ENCODE data around the gene KAZN. TPM values are rescaled to one million over a fixed set of nuclear protein-coding genes. Genes with fewer than 3 reads are reported as not detected.

KAZN gene
- polyA plus RNA-seq, 1 experiment = 5.5 TPM

DNA sequence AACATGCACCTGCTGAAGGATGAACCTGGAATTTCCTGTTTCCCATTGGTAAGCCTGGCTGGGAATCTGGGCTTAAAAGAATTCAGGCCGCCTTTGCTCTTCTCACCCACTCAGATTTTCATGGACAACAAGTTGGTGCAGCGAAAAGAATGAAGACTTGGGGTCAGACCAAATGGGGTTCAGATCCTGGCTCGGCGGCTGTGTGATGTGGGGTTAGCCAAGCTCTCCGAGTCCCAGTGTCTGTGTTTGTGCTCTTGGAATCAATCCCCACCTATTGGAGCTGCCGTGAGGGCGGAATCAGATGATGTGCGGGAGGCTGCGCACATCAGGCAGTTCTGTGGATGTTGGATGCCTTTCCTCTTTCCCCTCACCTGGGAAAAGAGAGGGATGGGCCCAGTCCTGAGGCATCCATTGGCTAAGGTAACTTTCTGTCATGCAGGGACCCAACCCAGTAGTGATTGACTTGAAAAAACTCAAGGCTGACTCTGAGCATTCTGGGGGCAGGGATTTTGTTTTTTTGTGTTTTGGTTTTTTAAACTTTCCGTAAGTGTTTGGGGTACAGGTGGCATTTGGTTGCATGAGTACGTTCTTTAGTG lies 228.3 kb downstream of the KAZN start:
- ChIA-PET CTCF (interaction anchor here (0.6 to 1.3 kb wide), 3 partner anchors 22 to 210 kb away, joined by 3 to 4 read pairs (median 3); no protein-coding TSS in a partner anchor), POLR2A (no interaction called here)
- no peaks in the 10 kb centered on the region for H3K27me3 ChIP-seq (ENCODE audit: control insufficient read depth, insufficient read depth, low read length)
- H3K4me3 ChIP-seq (ENCODE audit: low read depth, low read length) = no peak overlapping the region
- H3K36me3 ChIP-seq (ENCODE audit: control insufficient read depth, insufficient read depth, low read length) = no peaks in the 10 kb centered on the region
- no peak for DNase-seq (ENCODE audit: low read depth)
- TF ChIP-seq, protein P1, sequence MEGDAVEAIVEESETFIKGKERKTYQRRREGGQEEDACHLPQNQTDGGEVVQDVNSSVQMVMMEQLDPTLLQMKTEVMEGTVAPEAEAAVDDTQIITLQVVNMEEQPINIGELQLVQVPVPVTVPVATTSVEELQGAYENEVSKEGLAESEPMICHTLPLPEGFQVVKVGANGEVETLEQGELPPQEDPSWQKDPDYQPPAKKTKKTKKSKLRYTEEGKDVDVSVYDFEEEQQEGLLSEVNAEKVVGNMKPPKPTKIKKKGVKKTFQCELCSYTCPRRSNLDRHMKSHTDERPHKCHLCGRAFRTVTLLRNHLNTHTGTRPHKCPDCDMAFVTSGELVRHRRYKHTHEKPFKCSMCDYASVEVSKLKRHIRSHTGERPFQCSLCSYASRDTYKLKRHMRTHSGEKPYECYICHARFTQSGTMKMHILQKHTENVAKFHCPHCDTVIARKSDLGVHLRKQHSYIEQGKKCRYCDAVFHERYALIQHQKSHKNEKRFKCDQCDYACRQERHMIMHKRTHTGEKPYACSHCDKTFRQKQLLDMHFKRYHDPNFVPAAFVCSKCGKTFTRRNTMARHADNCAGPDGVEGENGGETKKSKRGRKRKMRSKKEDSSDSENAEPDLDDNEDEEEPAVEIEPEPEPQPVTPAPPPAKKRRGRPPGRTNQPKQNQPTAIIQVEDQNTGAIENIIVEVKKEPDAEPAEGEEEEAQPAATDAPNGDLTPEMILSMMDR (IDR thresholded peaks at IDR 0.05; ENCODE audit: insufficient read depth, low read depth, low read length) = no peak

- ChIA-PET CTCF (interaction anchor here (1.2 to 1.3 kb wide), 2 partner anchors 21 to 200 kb away, joined by 3 to 4 read pairs; no protein-coding TSS in a partner anchor), POLR2A (no interaction called here)
- Histone ChIP-seq H3K36me3 (ENCODE audit: control insufficient read depth, insufficient read depth, low read length) (no peaks in the 10 kb centered on the region), H3K27me3 (ENCODE audit: control insufficient read depth, insufficient read depth, low read length) (no peaks in the 10 kb centered on the region), H3K4me3 (ENCODE audit: low read depth, low read length) (no peak overlapping the region)
- TF ChIP-seq, protein P1 (IDR thresholded peaks at IDR 0.05; ENCODE audit: insufficient read depth, low read depth, low read length) = no peak
- DNase-seq (ENCODE audit: low read depth) = no peak
Measured at GRCh38 chr1:14827870-14828269, 229.4 kb downstream of the KAZN start.

- POLR2A ChIA-PET = no interaction called here
Measured at GRCh38 chr1:14828665-14829064, 230.2 kb downstream of the KAZN start.

GRCh38 chr1:14835725-14836124 lies 237.2 kb downstream of the KAZN start:
- H3K36me3 ChIP-seq (ENCODE audit: control insufficient read depth, insufficient read depth, low read length) = no peaks in the 10 kb centered on the region
- H3K4me3 ChIP-seq (ENCODE audit: low read depth, low read length) = no peak overlapping the region
- no peaks in the 10 kb centered on the region for H3K27me3 ChIP-seq (ENCODE audit: control insufficient read depth, insufficient read depth, low read length)
- CTCF ChIA-PET = interaction anchor here (1.6 kb wide), 1 partner anchor 16 kb away, joined by 3 read pairs; no protein-coding TSS in a partner anchor
- TF ChIP-seq, protein P1 (IDR thresholded peaks at IDR 0.05; ENCODE audit: insufficient read depth, low read depth, low read length) = no peak
- POLR2A ChIA-PET = no interaction called here
- no peak for DNase-seq (ENCODE audit: low read depth)

More at GRCh38 chr1:14828665-14829064, 230.2 kb downstream of the KAZN start:
- Histone ChIP-seq H3K4me3 (ENCODE audit: low read depth, low read length) (no peak overlapping the region), H3K36me3 (ENCODE audit: control insufficient read depth, insufficient read depth, low read length) (no peaks in the 10 kb centered on the region), H3K27me3 (ENCODE audit: control insufficient read depth, insufficient read depth, low read length) (no peaks in the 10 kb centered on the region)
- TF ChIP-seq, protein P1 (IDR thresholded peaks at IDR 0.05; ENCODE audit: insufficient read depth, low read depth, low read length) = no peak
- CTCF ChIA-PET = no interaction called here
- no peak for DNase-seq (ENCODE audit: low read depth)

DNA sequence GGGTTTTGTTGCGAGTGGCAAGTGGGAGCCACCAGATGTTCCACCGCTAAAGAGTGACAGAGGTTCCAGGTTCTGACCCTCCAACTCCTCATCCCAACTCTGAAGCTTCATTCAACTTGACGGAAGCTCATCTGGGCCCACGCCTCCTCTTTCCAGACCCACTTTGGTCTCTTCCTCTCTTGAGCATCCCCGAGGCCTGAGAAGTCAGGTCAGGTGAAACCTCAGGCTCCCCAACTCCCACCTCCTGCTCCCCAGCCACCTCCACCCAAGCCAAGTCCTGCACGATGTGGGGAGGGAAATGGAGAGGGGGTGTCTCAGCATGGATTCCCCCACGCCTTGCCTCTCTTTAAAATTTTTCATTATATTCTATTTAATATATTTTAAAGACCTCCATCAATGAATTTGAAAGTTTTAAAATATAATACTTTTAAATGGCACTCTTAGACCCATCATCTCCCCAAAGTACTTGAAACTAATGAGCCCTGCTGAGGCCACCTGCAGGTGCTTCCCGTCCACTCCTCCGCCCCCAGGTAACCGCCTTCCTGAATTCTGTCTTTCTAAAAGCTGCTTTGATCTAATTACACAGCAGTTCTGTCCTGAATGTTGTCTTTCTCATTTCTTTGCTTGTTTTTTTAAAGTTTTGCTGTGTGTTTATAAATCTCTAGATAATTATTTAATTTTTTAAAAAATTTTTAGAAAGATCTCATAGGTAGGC lies 238.1 kb downstream of the KAZN start:
- ChIA-PET POLR2A (interaction anchor here (0.5 kb wide), 1 partner anchor 241 kb away, joined by 4 read pairs; no protein-coding TSS in a partner anchor), CTCF (interaction anchor here (1.2 to 1.6 kb wide), 2 partner anchors 15 to 41 kb away, joined by 3 read pairs; no protein-coding TSS in a partner anchor)

More for the DNA sequence above, 238.1 kb downstream of the KAZN start:
- DNase-seq (ENCODE audit: low read depth) = no peak
- H3K36me3 ChIP-seq (ENCODE audit: control insufficient read depth, insufficient read depth, low read length) = no peaks in the 10 kb centered on the region
- no peaks in the 10 kb centered on the region for H3K27me3 ChIP-seq (ENCODE audit: control insufficient read depth, insufficient read depth, low read length)
- no peak overlapping the region for H3K4me3 ChIP-seq (ENCODE audit: low read depth, low read length)
- TF ChIP-seq, protein P1 (IDR thresholded peaks at IDR 0.05; ENCODE audit: insufficient read depth, low read depth, low read length) = no peak

Data from BJ (cell line).